HG02970 (cell line): ENCODE data around the gene SELE.
"Not testable (repeated sequence)": the region's sequence is repeated elsewhere in the genome, so short reads cannot be mapped to it uniquely, and the experiment has no call there.

ENCODE experiments used
- ATAC-seq: cut with Tn5 transposase; IDR thresholded peaks from one replicate; pipeline ENCODE4 v1.9.1; 2021; ENCODE audit warnings: mild to moderate bottlenecking, moderate library complexity, moderate number of reproducible peaks; ENCODE audit not compliant: unreplicated experiment, low FRiP score

The SELE gene

DNA sequence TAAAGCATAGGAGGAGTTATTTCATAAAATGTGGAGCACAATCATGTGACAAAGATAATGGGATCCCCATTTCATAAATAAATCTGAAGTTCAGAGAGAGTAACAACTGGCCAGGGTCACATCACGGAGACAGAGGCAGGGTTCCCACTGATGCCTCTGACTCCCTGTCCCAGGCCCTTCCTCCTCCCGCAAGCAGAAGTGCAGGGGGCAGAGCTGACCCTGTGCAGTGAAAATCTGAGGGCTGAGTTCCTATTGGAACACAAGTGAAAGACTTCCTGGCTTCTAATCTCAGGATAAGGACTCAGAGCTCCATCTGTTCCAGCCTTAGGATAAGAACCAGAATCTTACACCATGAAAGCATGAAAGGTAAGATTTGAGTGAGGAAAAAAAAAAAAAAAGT lies 44.5 kb downstream of the SELE start:
- no peak for ATAC-seq

DNA sequence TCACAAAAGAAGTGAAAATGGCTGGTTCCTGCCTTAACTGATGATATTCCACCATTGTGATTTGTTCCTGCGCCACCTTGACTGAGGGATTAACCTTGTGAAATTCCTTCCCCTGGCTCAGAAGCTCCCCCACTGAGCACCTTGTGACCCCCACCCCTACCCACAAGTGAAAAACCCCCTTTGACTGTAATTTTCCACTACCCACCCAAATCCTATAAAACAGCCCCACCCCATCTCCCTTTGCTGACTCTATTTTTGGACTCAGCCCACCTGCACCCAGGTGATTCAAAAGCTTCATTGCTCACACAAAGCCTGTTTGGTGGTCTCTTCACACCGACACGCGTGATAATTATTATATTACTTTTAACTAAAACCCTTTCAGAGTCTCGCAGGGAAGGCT lies 45.5 kb downstream of the SELE start:
- ATAC-seq: not testable (repeated sequence)

- ATAC-seq: no peak
Observed at GRCh38 chr1:169683661-169684060, 50.2 kb downstream of the SELE start.

DNA sequence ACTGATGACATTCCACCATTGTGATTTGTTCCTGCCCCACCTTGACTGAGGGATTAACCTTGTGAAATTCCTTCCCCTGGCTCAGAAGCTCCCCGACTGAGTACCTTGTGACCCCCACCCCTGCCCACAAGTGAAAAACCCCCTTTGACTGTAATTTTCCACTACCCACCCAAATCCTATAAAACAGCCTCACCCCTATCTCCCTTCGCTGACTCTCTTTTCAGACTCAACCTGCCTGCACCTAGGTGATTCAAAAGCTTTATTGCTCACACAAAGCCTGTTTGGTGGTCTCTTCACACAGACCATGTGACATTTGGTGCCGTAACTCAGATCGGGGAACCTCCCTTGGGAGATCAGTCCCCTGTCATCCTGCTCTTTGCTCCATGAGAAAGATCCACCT lies 50.7 kb downstream of the SELE start:
- not testable (repeated sequence) for ATAC-seq

DNA sequence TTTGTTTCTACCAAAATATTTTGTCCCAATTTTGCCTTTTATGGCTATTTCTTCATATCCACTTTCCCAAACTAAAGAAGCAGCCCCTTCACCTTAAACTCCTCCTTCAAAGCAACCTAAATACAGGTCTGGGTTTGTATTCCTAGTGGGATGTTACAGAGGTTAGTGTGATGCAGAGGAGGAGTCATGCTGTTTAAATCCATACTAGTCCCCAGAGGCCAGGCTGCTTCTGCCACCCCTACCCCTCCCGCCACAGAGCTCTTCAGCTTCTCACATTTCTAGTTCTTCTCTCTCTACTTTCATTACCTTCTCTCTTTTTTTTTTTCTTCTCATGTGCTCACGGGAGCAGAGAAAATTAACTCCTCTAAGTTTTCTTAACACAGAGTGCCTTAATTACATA lies 51.8 kb downstream of the SELE start:
- no peak for ATAC-seq

DNA sequence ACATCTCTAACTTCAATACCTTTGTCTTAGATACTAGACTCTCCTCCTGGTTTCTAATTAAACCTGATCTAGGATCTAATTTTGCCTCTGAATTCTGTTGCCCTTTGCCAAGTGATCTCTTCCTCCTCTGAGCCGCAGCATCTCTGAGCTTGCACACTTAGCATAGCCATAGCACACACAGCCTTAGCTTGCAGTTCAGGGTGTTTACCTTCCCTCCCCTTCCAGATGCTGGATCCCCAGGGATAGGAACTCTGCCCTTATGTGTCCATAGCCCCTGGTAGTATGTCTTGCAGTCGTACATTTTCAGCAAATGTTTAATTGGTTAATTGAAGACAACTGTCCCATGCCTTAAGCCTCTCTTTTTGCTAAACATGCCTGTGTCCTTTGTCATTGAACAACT lies 52.7 kb downstream of the SELE start:
- no peak for ATAC-seq

GRCh38 chr1:169680377-169681019 lies 53.4 kb downstream of the SELE start:
- ATAC-seq: no peak

DNA sequence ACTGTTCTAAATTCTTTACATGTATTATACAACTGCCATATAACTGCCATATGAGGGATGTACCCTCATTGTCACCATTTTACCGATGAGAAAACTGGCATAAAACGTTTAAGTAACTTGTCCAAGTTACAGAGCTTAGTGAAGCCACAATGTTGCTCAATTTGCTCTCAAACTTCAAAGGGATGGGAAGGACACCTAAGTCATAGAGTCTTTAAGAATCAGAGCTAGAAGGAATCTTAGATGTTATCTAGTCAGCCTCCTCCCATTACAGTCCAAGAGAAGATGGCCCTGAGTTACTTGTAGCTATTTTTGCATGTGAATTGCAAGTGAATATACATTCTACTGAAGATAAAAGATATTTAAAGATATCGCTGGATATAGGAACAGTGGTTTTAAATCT lies 54.2 kb downstream of the SELE start:
- no peak for ATAC-seq

- no peak for ATAC-seq
Observed at GRCh38 chr1:169676001-169676400, 57.9 kb downstream of the SELE start.
